ENCODE results near the gene PPP1CA. TPM values are rescaled to one million over a fixed set of nuclear protein-coding genes. Genes with fewer than 3 reads are reported as not detected.

Gene PPP1CA
- total RNA-seq, 4 donors from 2014 or later = 164 to 216 (median 191) TPM

- no peak for DNase-seq
- Histone ChIP-seq H3K9me3 (no peaks in the 10 kb centered on the region), H3K4me1 (peaks cover 9 to 46% of the 10 kb centered on the region in 2 donors), H3K27me3 (no peaks in the 10 kb centered on the region), H3K36me3 (no peaks in the 10 kb centered on the region), H3K27ac (no peak overlapping the region), H3K4me3 (replicated peaks in 1 of 3) (no peak overlapping the region)
- intact Hi-C loops (cut with DNase I) = no loop called here
- 70 to 89% methylated on average over 6 to 11 of the region's 18 CpGs for WGBS, 2 donors
- TF ChIP-seq CTCF (IDR thresholded peaks at IDR 0.05) = no peak
- TF ChIP-seq POLR2A (IDR thresholded peaks at IDR 0.05) = no peak
These were observed 7.0 kb upstream of the PPP1CA start for GRCh38 chr11:67408437-67409200.

- Histone ChIP-seq H3K4me3 (replicated peaks in 1 of 3) (no peak overlapping the region), H3K9me3 (no peaks in the 10 kb centered on the region), H3K4me1 (peaks cover 16 to 53% of the 10 kb centered on the region in 2 donors), H3K36me3 (no peaks in the 10 kb centered on the region), H3K27ac (no peak overlapping the region), H3K27me3 (no peaks in the 10 kb centered on the region)
- DNase-seq = no peak
- intact Hi-C loops (cut with DNase I) = no loop called here
- no peak for TF ChIP-seq CTCF (IDR thresholded peaks at IDR 0.05)
- no peak for TF ChIP-seq POLR2A (IDR thresholded peaks at IDR 0.05)
- WGBS, 2 donors = 72 to 88% methylated on average over 9 to 11 of the region's 12 CpGs
These were observed 6.1 kb upstream of the PPP1CA start for GRCh38 chr11:67407688-67408163.

- Histone ChIP-seq H3K27me3 (no peaks in the 10 kb centered on the region), H3K36me3 (no peaks in the 10 kb centered on the region), H3K27ac (no peak overlapping the region), H3K9me3 (no peaks in the 10 kb centered on the region), H3K4me1 (peaks cover 22 to 53% of the 10 kb centered on the region in 2 donors), H3K4me3 (replicated peaks in 1 of 3) (no peak overlapping the region)
- intact Hi-C loops (cut with DNase I) = no loop called here
- WGBS, 2 donors = 72 to 75% methylated on average over 9 of the region's 12 CpGs
- TF ChIP-seq CTCF (IDR thresholded peaks at IDR 0.05) (no peak), POLR2A (IDR thresholded peaks at IDR 0.05) (no peak)
- DNase-seq = no peak
These were observed 5.5 kb upstream of the PPP1CA start for GRCh38 chr11:67406969-67407687.

- Histone ChIP-seq H3K9me3 (no peaks in the 10 kb centered on the region), H3K4me3 (replicated peaks in 1 of 3) (no peak overlapping the region), H3K36me3 (no peaks in the 10 kb centered on the region), H3K27me3 (no peaks in the 10 kb centered on the region), H3K4me1 (peaks cover 25 to 50% of the 10 kb centered on the region in 2 donors), H3K27ac (no peak overlapping the region)
- DNase-seq = no peak
- TF ChIP-seq CTCF (IDR thresholded peaks at IDR 0.05) (no peak), POLR2A (IDR thresholded peaks at IDR 0.05) (no peak)
- intact Hi-C loops (cut with DNase I) = no loop called here
- WGBS, 2 donors = 80 to 89% methylated on average over 6 to 16 of the region's 18 CpGs
These were observed 4.8 kb upstream of the PPP1CA start for GRCh38 chr11:67406420-67406968.

All from thyroid gland (tissue), 4 donors.